K562 (cell line): ENCODE data around the gene NFYC.
A peak's percentile ranks its signal among the peaks of the same experiment; 100 is the strongest.

Source experiments
- CHD2 ChIP-seq: IDR thresholded peaks from 2 replicates; pipeline ENCODE4 v1.6.1; 2011; ENCODE audit warnings: low read depth, low read length
- CTCF ChIP-seq, 3 experiments: IDR thresholded peaks in 2 of 3; conservative IDR thresholded peaks in 1 of 3; 2 replicates each; pipeline ENCODE4 v1.5.1; 2011 to 2012; ENCODE audit warnings: low read length in 3 of 3, mild to moderate bottlenecking in 3 of 3, control low read depth in 2 of 3, improper control_type of control experiment in 1 of 3, inconsistent platforms in 1 of 3, low read depth in 1 of 3, mixed read lengths in 1 of 3, moderate library complexity in 1 of 3; ENCODE audit not compliant: insufficient read depth in 2 of 3
- FOXA3 ChIP-seq, 2 experiments: fragments of 450-650 bp in 1 of 2; sonication (generic) in 1 of 2; formaldehyde crosslinking; IDR thresholded peaks in 1 of 2; conservative IDR thresholded peaks in 1 of 2; 2 replicates each; pipeline versions ENCODE4 v1.4.0 to v1.8.0; 2020 to 2022; ENCODE audit warnings: mild to moderate bottlenecking in 2 of 2, missing genetic modification reagents in 1 of 2
- GTF2F1 ChIP-seq: IDR thresholded peaks from 2 replicates; pipeline ENCODE4 v1.6.1; 2011; ENCODE audit warnings: low read depth, low read length, improper control_type of control experiment
- KDM5B ChIP-seq: fragments of 200-600 bp; sonication (generic); IDR thresholded peaks from 2 replicates; pipeline ENCODE4 v1.6.1; 2012; ENCODE audit warnings: low read depth, mild to moderate bottlenecking, moderate library complexity, low read length, control low read depth, inconsistent platforms; ENCODE audit not compliant: insufficient replicate concordance
- KLF10 ChIP-seq: fragments of 250-450 bp; sonication (Bioruptor Pico); IDR thresholded peaks from 2 replicates; pipeline ENCODE4 v1.6.1; 2021; ENCODE audit warnings: matching md5 sums
- POLR2AphosphoS5 ChIP-seq: IDR thresholded peaks from 2 replicates; pipeline ENCODE4 v1.6.1; 2011; ENCODE audit warnings: mild to moderate bottlenecking, low read depth, low read length, moderate library complexity; ENCODE audit not compliant: control insufficient read depth, insufficient read depth
- PURB ChIP-seq: sonication (generic); formaldehyde crosslinking; IDR thresholded peaks from 2 replicates; pipeline ENCODE4 v1.9.0; 2021; ENCODE audit warnings: low read depth, mild to moderate bottlenecking, missing genetic modification reagents
- RBBP5 ChIP-seq: fragments of 200-600 bp; sonication (generic); IDR thresholded peaks from 2 replicates; pipeline ENCODE4 v1.6.1; 2012; ENCODE audit warnings: borderline replicate concordance, mild to moderate bottlenecking, low read length, control low read depth, inconsistent platforms; ENCODE audit not compliant: insufficient read depth, poor library complexity, severe bottlenecking
- RCOR1 ChIP-seq, 2 experiments: IDR thresholded peaks; 2 replicates each; pipeline ENCODE4 v1.6.1; 2012; ENCODE audit warnings: low read depth in 2 of 2, low read length in 2 of 2, borderline replicate concordance in 1 of 2, improper control_type of control experiment in 1 of 2
- U2AF2 ChIP-seq: fragments of 200-400 bp; formaldehyde crosslinking; optimal IDR thresholded peaks from 2 replicates; pipeline ENCODE3; 2017; ENCODE audit warnings: low read depth, mild to moderate bottlenecking, low read length
- ZBTB49 ChIP-seq: sonication (generic); formaldehyde crosslinking; IDR thresholded peaks from 2 replicates; pipeline ENCODE4 v1.8.0; 2022; ENCODE audit warnings: missing genetic modification reagents, mild to moderate bottlenecking, borderline replicate concordance

GRCh38 chr1:40722622-40723021 is 31.1 kb downstream of the NFYC start:
- TF ChIP-seq RBBP5: no peak
- no peak for TF ChIP-seq PURB (CRISPR knock-in tag)
- no peak for TF ChIP-seq CHD2
- no peak for TF ChIP-seq RCOR1 (IDR thresholded peaks at IDR 0.05; ENCODE audit: borderline replicate concordance in 1 of 2, low read depth in 2 of 2, low read length in 2 of 2)
- TF ChIP-seq U2AF2: no peak
- peak in 2 of 3 experiments; percentile 29 to 33; a peak in 2 of 6 replicates for TF ChIP-seq CTCF (IDR thresholded peaks at IDR 0.05 in 2 of 3, conservative IDR thresholded peaks at IDR 0.05 in 1 of 3; ENCODE audit: insufficient read depth in 2 of 3, low read depth in 1 of 3, low read length in 3 of 3)
- no peak for TF ChIP-seq FOXA3 (CRISPR knock-in tag; conservative IDR thresholded peaks at IDR 0.05 in 1 of 2, IDR thresholded peaks at IDR 0.05 in 1 of 2)
- TF ChIP-seq ZBTB49 (CRISPR knock-in tag): no peak
- TF ChIP-seq KDM5B: no peak
- no peak for TF ChIP-seq POLR2AphosphoS5
- no peak for TF ChIP-seq GTF2F1
- no peak for TF ChIP-seq KLF10 (CRISPR knock-in tag)
